COLO829 (cell line): ENCODE measurements around the gene MAN1A1.

Source experiments
- DNase-seq: peaks from one replicate; pipeline ENCODE4 v3.0.0; 2012; ENCODE audit warnings: low spot score

MAN1A1 gene

GRCh38 chr6:119270545-119270944, 79.0 kb downstream of the MAN1A1 start:
- no peak for DNase-seq

DNA sequence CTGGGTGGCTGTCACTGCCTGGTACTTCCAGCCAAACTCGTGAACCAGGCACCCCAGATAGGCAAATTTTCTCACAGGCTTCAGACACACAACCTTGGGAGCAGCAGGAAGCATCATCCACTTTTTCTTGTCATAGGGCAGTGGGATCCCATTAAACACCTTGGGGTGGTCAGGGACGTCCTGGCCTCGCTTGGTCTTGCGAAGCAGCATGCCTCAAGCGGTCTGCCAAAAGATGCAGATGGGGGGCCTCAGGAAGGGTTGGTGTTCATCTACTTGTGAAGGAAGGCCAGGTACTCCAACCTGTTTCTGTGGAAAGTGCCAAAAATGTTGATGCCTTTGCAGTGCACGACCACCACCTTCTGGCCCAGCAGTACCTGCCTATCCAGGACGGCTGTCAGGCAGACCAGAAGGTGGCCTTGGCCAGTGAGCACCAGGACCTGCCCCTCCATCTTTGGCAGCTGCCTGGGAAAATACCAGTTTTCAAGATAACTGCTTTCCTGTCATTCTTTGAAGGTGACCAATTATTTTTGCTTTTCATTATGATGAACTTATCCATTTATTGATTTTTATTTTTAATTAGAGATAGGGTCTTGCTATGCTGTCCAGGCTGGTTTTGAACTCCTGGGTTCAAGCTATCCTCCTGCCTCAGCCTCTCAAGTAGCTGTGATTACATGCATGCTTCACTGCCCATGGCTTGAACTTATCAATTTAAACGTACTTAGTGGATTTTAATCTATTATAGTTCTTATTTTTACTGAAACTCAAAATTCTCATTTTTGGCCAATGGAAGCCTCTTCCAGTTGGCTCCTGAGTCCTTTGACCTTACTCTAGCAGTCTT, 80.1 kb downstream of the MAN1A1 start:
- DNase-seq: no peak

GRCh38 chr6:119267126-119267905, 82.2 kb downstream of the MAN1A1 start:
- no peak for DNase-seq

DNA sequence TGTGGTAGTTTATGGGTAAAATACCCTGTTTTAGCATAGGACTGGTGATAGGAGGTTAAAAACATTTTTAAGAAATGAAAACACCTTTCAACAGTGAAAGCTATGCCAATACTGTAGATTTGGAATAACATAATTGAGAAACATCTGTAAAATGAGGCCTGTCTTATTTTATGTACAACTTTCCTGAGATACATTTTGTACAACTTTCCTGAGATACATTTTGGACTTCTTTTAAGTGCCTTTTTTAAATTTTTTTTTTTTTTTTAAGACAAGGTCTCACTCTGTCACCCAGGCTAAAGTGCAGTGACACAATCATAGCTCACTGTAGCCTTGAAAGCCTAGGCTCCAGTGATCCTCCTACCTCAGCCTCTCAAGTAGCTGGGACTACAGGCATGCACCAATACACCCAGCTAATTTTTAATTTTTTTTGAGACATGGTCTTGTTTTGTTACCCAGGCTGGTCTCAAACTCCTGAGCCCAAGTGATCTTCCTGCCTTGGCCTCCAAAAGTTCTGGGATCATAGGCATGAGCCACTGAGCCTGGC, 84.6 kb downstream of the MAN1A1 start:
- DNase-seq: no peak

GRCh38 chr6:119262612-119263011, 86.9 kb downstream of the MAN1A1 start:
- no peak for DNase-seq

DNA sequence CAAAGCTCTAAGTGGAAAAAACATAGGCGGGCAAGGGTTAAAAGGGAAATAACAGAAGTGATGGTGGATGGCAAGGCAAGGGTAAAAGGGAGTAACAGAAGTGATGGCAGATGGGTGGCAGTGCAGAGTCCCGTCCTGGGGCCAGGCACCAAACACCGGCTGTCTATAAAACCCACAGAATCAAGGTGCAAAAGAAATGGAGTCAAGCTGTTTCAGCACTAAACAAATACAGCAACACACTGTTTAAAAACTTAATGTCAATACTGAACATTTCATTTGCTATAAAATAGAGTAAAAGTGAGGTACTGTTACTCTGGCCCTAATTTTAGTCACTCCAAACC, 87.6 kb downstream of the MAN1A1 start:
- DNase-seq: no peak

GRCh38 chr6:119259027-119259426, 90.5 kb downstream of the MAN1A1 start:
- no peak for DNase-seq

DNA sequence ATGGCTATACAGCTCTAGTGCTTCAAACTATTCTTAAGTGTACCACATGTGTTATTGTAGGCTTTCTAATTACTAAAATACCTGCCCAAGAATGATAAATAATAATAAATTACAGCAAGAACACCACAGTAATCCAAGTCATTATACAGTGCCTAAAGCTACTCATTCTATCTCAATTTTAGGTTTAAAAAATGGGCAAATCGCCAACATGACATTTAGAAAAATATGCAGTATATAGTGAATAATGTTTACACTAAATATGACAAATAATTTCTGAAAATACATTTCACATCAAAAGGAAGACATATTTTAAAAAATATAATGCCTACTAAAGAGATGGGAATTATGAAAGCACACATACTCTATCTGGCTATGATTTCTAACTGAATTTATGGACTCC, 91.8 kb downstream of the MAN1A1 start:
- DNase-seq: no peak

DNA sequence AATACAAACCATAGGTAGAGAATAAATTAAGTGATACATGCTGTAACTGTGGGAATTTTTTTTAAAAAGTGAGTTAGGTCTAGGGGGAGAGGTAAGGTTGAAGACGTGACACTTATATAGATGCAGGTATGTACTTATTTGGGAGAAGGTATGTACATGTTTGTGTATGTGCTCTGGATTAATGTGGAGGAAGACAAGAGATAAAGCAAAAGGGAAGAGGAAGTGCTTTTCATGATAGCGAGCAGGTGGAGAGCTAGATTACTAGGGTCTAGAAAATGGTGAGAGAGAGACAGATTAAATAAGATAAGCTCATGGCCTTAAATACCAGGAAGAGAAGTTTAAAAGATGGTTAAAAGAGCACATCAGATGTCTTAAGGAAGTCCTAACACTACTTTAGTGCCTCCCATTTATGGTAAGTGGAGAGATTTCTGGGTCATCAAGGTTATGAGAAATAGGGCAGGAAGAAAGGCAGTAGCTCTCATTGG, 92.5 kb downstream of the MAN1A1 start:
- no peak for DNase-seq

- DNase-seq: no peak
These were observed 93.2 kb downstream of the MAN1A1 start for GRCh38 chr6:119256392-119256791.

DNA sequence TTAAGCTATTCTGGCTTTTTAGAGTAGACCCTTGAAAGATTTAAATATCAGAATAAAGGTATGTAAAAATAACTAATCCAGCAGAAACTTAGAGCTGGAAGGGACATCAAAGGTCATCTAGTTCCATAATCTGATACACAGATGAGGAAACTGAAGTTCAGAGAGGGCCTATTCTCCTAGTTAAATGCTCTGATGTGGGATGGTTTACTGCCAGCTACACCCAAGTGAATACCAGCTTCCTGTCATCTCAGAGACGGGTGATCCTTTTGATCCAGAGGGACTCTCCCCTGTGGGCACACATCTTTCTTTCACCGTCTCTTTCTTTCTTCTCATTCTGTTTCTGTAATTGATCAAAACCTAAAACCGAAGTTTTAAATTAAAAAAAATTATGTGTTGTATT, 94.1 kb downstream of the MAN1A1 start:
- DNase-seq: no peak

- DNase-seq: no peak
These were observed 99.5 kb downstream of the MAN1A1 start for GRCh38 chr6:119250036-119250435.

DNA sequence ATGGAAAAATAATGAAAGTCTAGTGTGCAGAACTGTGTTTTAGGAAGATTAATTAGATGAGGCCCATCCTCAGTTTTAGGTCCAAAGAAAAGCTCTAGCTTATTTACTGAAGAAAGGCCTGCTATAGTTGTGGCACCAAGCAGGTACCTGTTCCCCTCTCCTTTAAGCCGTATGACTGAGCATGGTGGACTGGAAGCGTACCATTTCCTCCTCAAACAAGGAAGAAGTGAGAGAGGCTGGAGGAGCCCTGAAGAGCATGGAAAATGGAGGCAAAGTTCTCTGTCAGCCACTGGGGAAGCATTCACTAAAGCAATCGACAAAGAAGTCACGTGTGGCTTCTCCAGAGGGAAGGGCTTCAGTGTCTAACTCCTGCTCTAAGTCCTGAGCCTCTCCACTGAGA, 100.2 kb downstream of the MAN1A1 start:
- DNase-seq: no peak

GRCh38 chr6:119247504-119247903, 102.1 kb downstream of the MAN1A1 start:
- DNase-seq: no peak

GRCh38 chr6:119243657-119244056, 105.9 kb downstream of the MAN1A1 start:
- DNase-seq: no peak

GRCh38 chr6:119243037-119243436, 106.5 kb downstream of the MAN1A1 start:
- DNase-seq: no peak

DNA sequence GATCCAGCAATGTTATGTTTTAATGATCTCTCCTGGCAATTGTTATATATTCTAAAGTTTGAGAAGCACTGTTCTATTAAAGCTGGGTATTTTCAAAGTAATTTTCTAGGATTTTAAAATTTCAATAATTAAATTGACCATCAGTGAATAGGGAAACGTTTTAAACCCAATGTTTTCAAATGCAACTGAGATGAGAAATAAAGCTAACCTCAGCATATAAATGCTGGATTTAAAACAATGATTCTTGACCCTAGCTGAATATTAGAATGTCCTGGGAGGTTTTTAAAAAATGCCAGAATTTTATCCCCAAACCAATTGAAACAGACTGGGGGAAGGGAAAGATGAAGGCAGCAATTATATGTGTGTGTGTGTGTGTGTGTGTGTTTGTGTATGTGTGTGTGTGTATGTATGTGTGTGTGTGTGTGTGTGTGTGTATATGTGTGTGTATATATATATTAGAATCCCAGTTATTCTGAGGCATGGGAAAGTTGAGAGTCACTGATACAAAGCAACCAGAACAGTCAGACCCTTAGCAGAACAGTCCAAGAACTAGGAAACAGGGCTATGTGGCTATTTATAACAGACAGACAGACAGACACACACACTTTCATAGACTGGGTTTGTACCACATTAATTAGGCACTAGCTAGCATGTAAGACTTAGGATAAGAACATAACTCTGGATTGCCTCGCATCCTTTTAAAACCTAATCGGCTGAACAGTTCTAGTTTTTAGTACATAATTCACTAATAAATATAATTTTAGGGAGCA, 107.8 kb downstream of the MAN1A1 start:
- DNase-seq: no peak

DNA sequence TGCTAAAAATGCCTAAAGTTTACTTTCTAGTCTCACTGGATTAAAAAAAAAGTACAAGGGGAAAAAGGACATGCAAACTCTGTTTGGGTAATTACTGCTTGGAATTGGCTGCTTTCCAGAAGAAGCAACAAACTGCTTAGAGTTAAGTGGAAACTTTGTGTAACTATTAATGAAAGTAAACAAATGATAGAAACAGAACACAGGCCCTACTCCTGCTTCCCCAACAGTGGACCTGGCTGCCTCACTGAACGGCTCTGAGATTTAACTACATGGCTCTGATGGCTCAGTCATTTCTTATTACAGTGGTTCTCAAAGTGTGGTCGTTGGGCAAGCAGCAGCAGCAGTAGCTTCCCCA, 108.5 kb downstream of the MAN1A1 start:
- no peak for DNase-seq

GRCh38 chr6:119240257-119241110, 109.1 kb downstream of the MAN1A1 start:
- DNase-seq: no peak

DNA sequence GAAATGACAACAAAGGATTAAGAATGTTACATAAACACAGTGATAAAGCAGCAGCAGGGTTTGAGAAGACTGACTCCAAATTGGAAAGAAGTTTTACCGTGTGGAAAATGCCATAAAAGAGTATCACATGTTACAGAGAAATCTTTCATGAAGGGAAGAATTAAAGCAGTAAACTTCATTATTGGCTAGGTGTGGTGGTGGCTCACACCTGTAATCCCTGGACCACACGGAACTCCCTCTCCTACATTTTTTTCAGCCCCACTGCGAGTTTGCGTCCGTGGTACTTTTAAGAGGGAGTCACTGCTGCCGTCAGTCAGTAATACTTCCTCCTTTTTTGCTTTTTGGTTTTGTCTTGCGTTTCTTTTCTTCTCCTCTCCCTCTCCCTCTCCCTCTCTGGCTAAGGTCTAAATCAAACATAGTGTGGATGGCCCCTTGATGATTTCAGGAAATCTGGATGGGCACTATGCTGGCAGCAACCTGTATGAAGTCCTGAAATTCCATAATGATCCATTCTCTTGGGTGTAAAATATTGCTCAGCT, 112.3 kb downstream of the MAN1A1 start:
- no peak for DNase-seq

GRCh38 chr6:119234941-119235340, 114.6 kb downstream of the MAN1A1 start:
- DNase-seq: no peak
